HG02943 (cell line): Measurements from ENCODE around the gene SPTSSA.
"Not testable (repeated sequence)": the region's sequence is repeated elsewhere in the genome, so short reads cannot be mapped to it uniquely, and the experiment has no call there.

Experiments
- ATAC-seq: cut with Tn5 transposase; IDR thresholded peaks from one replicate; pipeline ENCODE4 v1.9.1; 2021; ENCODE audit warnings: mild to moderate bottlenecking, low read depth, moderate library complexity; ENCODE audit not compliant: unreplicated experiment

Gene SPTSSA

GRCh38 chr14:34462132-34462893 lies at the start of gene SPTSSA:
TSS of gene SPTSSA (minus strand) at chr14:34462240. CDS start at chr14:34462207, 33 bp downstream.
- peak; percentile 86 for ATAC-seq

DNA sequence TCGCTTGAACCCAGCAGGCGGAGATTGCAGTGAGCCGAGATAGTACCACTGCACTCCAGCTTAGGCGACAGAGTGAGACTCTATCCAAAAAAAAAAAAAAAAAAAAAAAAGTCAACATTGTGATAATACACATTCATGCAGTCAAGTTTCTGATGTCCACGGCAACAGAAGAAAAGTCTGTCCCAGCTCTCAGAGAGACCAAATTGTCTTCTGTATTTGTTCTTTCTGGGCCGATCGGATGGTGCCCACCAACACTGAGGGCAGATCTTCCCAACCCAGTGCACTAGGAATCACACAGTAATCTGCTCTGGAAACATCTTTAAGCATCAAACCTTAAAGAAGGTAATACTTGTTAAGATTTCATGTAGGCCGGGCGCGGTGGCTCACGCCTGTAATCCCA lies 45.8 kb upstream of the SPTSSA start:
- no peak for ATAC-seq

DNA sequence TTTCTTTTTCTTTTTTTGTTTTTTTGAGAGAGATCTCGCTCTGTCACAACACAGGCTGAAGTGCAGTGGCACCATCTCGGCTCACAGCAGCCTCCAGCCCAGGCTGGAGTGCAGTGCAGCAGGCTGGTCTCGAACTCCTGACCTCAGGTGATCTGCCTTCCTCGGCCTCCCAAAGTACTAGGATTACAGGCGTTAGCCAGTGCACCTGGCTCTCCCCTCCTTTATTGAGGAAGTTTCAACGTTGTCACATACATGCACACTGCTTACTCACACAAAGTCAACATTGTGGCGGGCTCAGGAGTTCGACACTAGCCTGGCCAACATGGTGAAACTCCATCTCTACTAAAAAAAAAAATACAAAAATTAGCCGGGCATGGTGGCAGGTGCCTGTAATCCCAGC lies 45.4 kb upstream of the SPTSSA start:
- no peak for ATAC-seq

GRCh38 chr14:34505124-34505491 lies 43.1 kb upstream of the SPTSSA start:
- not testable (repeated sequence) for ATAC-seq

DNA sequence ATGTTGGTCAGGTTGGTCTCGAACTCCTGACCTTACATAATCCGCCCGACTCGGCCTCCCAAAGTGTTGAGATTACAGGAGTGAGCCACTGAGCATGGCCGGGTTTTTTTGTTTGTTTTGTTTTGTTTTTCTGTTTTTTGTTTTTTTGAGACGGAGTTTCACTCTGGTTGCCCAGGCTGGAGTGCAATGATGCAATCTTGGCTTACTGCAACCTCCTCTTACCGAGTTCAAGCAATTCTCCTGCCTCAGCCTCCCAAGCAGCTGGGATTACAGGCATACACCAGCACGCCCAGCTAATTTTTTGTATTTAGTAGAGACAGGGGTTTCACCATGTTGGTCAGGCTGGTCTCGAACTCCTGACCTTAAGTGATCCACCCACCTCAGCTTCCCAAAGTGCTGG lies 42.0 kb upstream of the SPTSSA start:
- ATAC-seq = not testable (repeated sequence)

DNA sequence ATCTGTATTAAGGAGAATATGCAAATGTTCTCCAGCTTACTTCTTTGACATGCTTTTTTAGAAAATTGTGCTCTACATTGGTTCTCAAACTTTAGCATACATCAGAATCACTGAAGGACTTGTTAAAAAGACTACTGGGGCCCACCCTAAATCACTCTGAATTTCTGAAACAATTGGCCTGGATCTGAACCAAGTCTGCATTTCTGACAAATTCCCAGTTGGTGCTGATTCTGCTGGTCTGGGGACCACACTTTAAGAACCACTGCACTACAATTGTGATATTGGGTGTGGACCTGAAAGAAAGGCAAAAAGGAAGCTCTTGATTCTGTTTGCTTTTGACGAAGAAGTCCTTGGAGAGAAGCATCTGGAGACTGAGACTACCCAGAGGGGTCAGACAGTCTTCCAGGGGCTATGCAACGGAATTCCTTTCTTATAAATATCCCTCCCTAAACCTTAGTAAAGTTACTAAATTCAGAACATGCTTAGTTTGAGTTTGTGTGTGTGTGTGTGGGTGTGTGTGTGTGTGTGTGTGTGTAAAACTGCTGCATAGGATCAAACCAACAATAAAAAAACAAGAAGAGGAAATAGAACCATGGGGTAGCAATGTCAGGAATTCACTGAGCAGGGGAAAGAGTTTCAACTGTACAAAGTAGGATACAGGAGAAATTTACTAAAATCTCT lies 40.6 kb upstream of the SPTSSA start:
- ATAC-seq = no peak

- no peak for ATAC-seq
Observed at GRCh38 chr14:34502001-34502400, 40.0 kb upstream of the SPTSSA start.

- no peak for ATAC-seq
Observed at GRCh38 chr14:34501004-34501580, 39.1 kb upstream of the SPTSSA start.

DNA sequence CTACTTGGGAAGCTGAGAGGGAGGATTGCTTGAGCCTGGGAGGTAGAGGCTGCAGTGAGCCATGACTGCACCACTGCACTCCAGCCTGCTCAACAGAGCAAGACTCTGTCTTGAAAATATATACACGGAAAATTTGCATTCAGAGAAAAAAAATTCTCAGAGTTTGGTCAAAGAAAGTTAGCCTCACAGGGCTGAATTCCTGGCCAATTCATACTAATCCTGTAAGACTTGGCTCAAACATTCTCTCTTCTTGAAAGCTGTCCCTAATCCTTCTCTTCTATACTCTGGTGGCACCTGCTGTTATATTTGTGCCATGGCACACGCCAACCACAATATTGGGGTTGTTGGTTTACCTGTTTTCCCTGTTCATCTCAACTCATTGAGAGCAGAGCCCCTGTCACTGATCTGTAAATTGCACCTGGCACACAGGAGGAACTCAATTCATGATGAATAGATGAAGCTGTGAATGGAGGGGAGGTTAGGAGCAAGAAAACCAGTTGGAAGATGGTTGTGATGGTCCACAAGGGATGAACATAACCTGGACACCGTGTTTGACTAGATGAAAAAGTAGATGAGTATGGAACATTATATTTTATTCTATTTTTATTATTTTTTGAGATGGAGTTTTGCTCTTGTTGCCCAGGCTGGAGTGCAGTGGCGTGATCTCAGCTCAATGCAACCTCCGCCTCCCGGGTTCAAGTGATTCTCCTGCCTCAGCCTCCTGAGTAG lies 36.8 kb upstream of the SPTSSA start:
- no peak for ATAC-seq

DNA sequence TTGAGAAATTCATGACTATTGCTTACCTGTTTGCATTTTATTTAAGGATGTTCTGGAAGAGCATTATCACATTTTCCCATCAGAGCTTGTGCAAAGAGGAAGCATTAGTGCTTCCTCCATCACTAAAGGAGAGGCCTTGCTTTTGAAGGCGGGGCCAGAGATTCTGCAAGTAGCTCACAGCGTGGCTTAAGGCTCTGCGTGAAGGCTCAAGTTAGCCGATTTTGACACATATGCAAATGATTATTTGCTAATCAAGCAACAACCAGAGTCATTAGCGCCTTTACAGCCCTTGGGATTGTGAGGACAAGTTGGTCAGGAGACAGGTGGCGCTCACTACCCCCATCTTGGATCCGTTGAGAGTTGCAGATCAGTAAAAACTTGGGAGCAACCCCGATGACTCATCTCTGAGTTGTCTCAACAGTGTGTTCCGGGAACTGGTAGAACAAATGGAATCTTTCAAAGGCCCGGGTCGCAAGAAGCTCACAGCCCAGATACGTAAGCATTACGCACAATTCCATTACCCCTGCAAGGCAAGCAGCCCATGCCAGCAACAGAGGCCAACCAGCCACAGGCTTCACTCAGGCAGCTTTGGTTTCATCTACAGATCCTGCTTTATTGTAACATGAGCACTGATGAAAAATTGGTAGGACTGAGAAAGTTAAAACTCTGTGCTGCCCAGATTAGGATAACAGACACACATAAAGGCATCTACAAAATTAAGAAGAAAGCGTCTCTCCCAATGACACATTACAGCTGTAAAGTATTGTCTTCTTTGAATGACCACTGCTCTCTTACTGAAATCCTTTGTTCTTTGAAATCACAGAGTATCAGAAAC lies 34.9 kb upstream of the SPTSSA start:
- no peak for ATAC-seq

DNA sequence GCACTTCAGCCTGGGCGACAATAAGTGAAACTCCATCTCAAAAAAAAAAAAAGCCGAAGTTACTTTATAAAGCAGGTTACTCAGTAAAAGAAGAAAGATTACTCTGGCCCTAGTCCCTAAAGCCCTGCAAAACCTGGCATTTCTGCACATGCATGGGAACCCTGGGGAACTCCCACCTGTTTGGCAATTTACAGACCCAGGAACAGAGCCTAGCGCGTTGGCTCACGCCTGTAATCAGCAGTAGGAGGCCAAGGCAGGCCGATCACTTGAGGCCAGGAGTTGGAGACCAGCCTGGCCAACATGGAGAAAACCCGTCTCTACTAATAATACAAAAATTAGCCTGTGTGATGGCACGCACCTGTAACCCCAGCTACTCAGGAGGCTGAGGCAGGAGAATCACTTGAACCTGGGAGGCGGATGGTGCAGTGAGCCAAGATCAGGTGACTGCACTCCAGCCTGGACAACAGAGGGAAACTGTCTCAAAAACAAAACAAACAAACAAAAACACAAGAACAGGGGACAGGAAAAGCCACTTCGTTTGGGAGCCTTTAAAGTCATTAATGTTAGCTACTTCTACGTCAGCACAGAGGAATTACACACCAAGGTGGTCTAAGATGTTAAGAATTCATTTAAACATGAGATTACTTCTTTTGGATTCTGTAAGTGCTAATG lies 34.1 kb upstream of the SPTSSA start:
- ATAC-seq = no peak

GRCh38 chr14:34489324-34489723 lies 27.3 kb upstream of the SPTSSA start:
- ATAC-seq = no peak

DNA sequence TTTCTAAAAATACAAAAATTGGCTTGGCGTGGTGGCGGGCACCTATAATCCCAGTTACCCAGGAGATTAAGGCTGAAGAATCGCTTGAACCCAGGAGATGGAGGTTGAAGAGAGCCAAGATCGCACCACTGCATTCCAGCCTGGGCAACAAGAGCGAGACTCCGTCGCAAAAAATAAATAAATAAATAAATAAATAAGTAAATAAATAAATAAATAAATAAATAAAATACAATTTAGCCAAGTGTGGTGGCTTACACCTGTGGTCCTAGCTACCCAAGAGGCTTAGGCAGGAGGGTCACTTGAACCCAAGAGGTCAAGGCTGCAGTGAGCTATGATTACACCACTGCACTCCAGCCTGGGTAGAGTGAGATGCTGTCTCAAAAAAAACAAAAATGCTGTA lies 26.5 kb upstream of the SPTSSA start:
- ATAC-seq = no peak

- ATAC-seq = no peak
Observed at GRCh38 chr14:34484726-34485125, 22.7 kb upstream of the SPTSSA start.

DNA sequence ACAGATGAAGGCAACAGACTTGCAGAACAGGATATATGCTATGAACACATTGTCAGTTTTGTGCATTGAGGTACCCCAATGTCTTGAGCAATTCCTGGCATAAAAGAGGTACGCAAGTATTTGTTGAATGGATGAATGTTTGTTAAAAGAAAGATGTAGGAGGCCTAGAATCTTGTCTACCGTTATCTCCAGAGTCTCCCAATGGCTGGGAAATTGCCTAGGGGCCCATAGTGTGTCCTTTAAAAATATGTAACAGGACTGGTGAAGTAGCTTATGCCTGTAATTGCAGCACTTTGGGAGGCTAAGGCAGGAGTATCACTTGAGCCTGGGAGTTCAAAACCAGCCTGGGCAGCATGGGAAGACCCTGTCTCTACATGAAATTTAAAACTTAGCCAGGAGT lies 20.4 kb upstream of the SPTSSA start:
- ATAC-seq = no peak

GRCh38 chr14:34479694-34480093 lies 17.7 kb upstream of the SPTSSA start:
- ATAC-seq = no peak

- ATAC-seq = no peak
Observed at GRCh38 chr14:34478261-34478660, 16.2 kb upstream of the SPTSSA start.

GRCh38 chr14:34476036-34476435 lies 14.0 kb upstream of the SPTSSA start:
- ATAC-seq = not testable (repeated sequence)

DNA sequence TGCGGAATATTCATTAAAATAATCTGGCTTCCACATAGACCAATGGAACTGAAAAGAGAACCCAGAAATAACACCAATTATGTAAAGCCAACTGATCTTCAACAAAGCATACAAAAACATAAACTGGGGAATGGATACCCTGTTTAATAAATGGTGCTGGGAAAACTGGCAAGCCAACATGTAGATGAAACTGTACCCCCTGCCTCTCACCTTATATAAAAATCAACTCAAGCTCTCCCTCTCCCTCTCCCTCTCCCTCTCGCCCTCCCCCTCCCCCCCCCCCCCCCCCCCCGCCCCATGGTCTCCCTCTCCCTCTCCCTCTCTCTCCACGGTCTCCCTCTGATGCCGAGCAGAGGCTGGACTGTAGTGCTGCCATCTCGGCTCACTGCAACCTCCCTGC lies 13.1 kb upstream of the SPTSSA start:
- ATAC-seq = no peak

DNA sequence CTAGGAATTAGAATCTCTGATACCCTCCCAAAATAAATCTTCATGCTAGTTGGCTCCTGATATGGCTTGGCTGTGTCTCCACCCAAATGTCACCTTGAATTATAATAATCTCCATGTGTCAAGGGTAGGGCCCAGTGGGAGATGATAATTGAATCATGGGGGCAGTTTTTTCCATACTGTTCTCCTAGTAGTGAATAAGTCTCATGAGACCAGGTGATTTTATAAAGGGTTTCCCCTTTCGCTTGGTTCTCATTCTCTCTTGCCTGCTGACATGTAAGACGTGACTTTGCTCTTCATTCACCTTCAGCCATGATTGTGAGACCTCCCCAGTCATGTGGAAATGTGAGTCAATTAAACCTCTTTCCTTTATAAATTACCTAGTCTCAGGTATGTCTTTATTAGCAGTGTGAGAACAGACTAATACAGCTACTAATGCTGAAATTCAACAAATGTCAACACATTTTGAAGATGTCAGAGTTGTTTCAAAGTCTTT lies 12.2 kb upstream of the SPTSSA start:
- ATAC-seq = no peak
